ENCODE results near the gene IL15RA.
"Not testable (repeated sequence)": the region's sequence is repeated elsewhere in the genome, so short reads cannot be mapped to it uniquely, and the experiment has no call there.

Gene IL15RA

GRCh38 chr10:6005856-6006395 lies 28.6 kb upstream of the IL15RA start:
- DNase-seq: no peak

- DNase-seq: not testable (repeated sequence)
Observed at GRCh38 chr10:6005161-6005804, 27.9 kb upstream of the IL15RA start.

- DNase-seq: no peak
Observed at GRCh38 chr10:6002809-6003510, 25.6 kb upstream of the IL15RA start.

- DNase-seq: no peak
Observed at GRCh38 chr10:5999440-6000165, 22.3 kb upstream of the IL15RA start.

GRCh38 chr10:5996696-5997095 lies 19.4 kb upstream of the IL15RA start:
- DNase-seq: no peak

GRCh38 chr10:5992398-5992797 lies 15.1 kb upstream of the IL15RA start:
- no peak for DNase-seq

GRCh38 chr10:5991708-5992107 lies 14.4 kb upstream of the IL15RA start:
- no peak for DNase-seq

- DNase-seq: no peak
Observed at GRCh38 chr10:5989756-5990155, 12.4 kb upstream of the IL15RA start.

GRCh38 chr10:5988336-5988920 lies 11.1 kb upstream of the IL15RA start:
- DNase-seq: no peak

- no peak for DNase-seq
Observed at GRCh38 chr10:5987747-5988146, 10.4 kb upstream of the IL15RA start.

- DNase-seq: no peak
Observed at GRCh38 chr10:5985029-5985428, 7.7 kb upstream of the IL15RA start.

GRCh38 chr10:5983774-5984173 lies 6.4 kb upstream of the IL15RA start:
- no peak for DNase-seq

GRCh38 chr10:5981529-5981928 lies 4.2 kb upstream of the IL15RA start:
- no peak for DNase-seq

GRCh38 chr10:5978230-5978489 lies 817 bp upstream of the IL15RA start:
- no peak for DNase-seq

GRCh38 chr10:5976512-5977470 lies 552 bp downstream of the IL15RA start:
- DNase-seq: no peak

- no peak for DNase-seq
Observed at GRCh38 chr10:5975641-5976473, 1.5 kb downstream of the IL15RA start.

- no peak for DNase-seq
Observed at GRCh38 chr10:5973069-5973468, 4.3 kb downstream of the IL15RA start.

GRCh38 chr10:5971886-5972285 lies 5.5 kb downstream of the IL15RA start:
- no peak for DNase-seq

- DNase-seq: no peak
Observed at GRCh38 chr10:5971315-5971832, 6.0 kb downstream of the IL15RA start.

- DNase-seq: no peak
Observed at GRCh38 chr10:5970527-5970926, 6.8 kb downstream of the IL15RA start.

GRCh38 chr10:5970066-5970465 lies 7.3 kb downstream of the IL15RA start:
- no peak for DNase-seq
